Activated T-helper 17 cell treated with anti-CD3 and anti-CD28 coated beads, Interleukin-2, amount 50 U/mL, for 72 hours (primary cell): ENCODE results near the gene ADIPOR2. TPM values are rescaled to one million over a fixed set of nuclear protein-coding genes. Genes with fewer than 3 reads are reported as not detected.

Experiments
- ATAC-seq: fragments of 150-1000 bp; cut with Tn5 transposase; replicated peaks from 2 replicates; pipeline ENCODE4 v1.10.0; 2021; ENCODE audit warnings: mild to moderate bottlenecking, moderate library complexity
- H3K27ac Mint-ChIP-seq: one replicate; pipeline ENCODE4 v1.8.0; 2022; ENCODE audit warnings: mixed read lengths
- H3K27me3 Mint-ChIP-seq: one replicate; pipeline ENCODE4 v1.8.0; 2022; ENCODE audit warnings: mixed read lengths
- H3K36me3 Mint-ChIP-seq: one replicate; pipeline ENCODE4 v1.8.0; 2022; ENCODE audit warnings: low read depth, mild to moderate bottlenecking, mixed read lengths
- H3K4me1 Mint-ChIP-seq: one replicate; pipeline ENCODE4 v1.8.0; 2022; ENCODE audit warnings: mixed read lengths
- H3K4me3 Mint-ChIP-seq: one replicate; pipeline ENCODE4 v1.8.0; 2022; ENCODE audit warnings: mild to moderate bottlenecking, mixed read lengths
- H3K9me3 Mint-ChIP-seq: one replicate; pipeline ENCODE4 v1.8.0; 2022; ENCODE audit warnings: mixed read lengths
- total RNA-seq, 2 donors: library from RNA; stranded (reverse); gene quantifications; one replicate each; pipeline ENCODE4 v1.2.3, GENCODE V29; 2022

The ADIPOR2 gene
- total RNA-seq, 2 donors from 2014 or later: 40.0 to 52.9 TPM

GRCh38 chr12:1657688-1658087 is 33.2 kb upstream of the ADIPOR2 start:
- Mint-ChIP-seq H3K9me3 (no peaks in the 10 kb centered on the region), H3K27me3 (no peaks in the 10 kb centered on the region), H3K4me3 (no peak overlapping the region), H3K36me3 (no peaks in the 10 kb centered on the region), H3K4me1 (peaks cover 8% of the 10 kb centered on the region), H3K27ac (no peak overlapping the region)
- ATAC-seq: no peak

- Mint-ChIP-seq H3K9me3 (no peaks in the 10 kb centered on the region), H3K4me3 (peak overlapping the region; percentile 55), H3K4me1 (peaks cover 13% of the 10 kb centered on the region), H3K36me3 (no peaks in the 10 kb centered on the region), H3K27ac (peak overlapping the region; percentile 75), H3K27me3 (no peaks in the 10 kb centered on the region)
- peak; percentile 61 for ATAC-seq
Observed at GRCh38 chr12:1660304-1661187, 30.3 kb upstream of the ADIPOR2 start.

GRCh38 chr12:1661553-1662335 is 29.1 kb upstream of the ADIPOR2 start:
- H3K4me1 Mint-ChIP-seq: peaks cover 14% of the 10 kb centered on the region
- H3K4me3 Mint-ChIP-seq: peak overlapping the region; percentile 73
- no peaks in the 10 kb centered on the region for H3K27me3 Mint-ChIP-seq
- H3K9me3 Mint-ChIP-seq: peaks cover under 1% of the 10 kb centered on the region
- no peak overlapping the region for H3K27ac Mint-ChIP-seq
- ATAC-seq: peak; percentile 95
- H3K36me3 Mint-ChIP-seq: no peaks in the 10 kb centered on the region

GRCh38 chr12:1662761-1663439 is 28.0 kb upstream of the ADIPOR2 start:
- no peak for ATAC-seq
- H3K4me1 Mint-ChIP-seq: peaks cover 19% of the 10 kb centered on the region
- H3K27ac Mint-ChIP-seq: peak overlapping the region; percentile 82
- H3K4me3 Mint-ChIP-seq: peak overlapping the region; percentile 73
- peaks cover 3% of the 10 kb centered on the region for H3K9me3 Mint-ChIP-seq
- H3K36me3 Mint-ChIP-seq: no peaks in the 10 kb centered on the region
- H3K27me3 Mint-ChIP-seq: no peaks in the 10 kb centered on the region

GRCh38 chr12:1663440-1664132 is 27.3 kb upstream of the ADIPOR2 start:
- H3K27ac Mint-ChIP-seq: peak overlapping the region; percentile 82
- H3K36me3 Mint-ChIP-seq: no peaks in the 10 kb centered on the region
- H3K4me3 Mint-ChIP-seq: peak overlapping the region; percentile 73
- peaks cover 23% of the 10 kb centered on the region for H3K4me1 Mint-ChIP-seq
- peaks cover 3% of the 10 kb centered on the region for H3K9me3 Mint-ChIP-seq
- no peak for ATAC-seq
- no peaks in the 10 kb centered on the region for H3K27me3 Mint-ChIP-seq

- Mint-ChIP-seq H3K4me3 (no peak overlapping the region), H3K27ac (peak overlapping the region; percentile 0), H3K27me3 (no peaks in the 10 kb centered on the region), H3K9me3 (peaks cover 3% of the 10 kb centered on the region), H3K36me3 (no peaks in the 10 kb centered on the region), H3K4me1 (peaks cover 24% of the 10 kb centered on the region)
- no peak for ATAC-seq
Observed at GRCh38 chr12:1665366-1665765, 25.5 kb upstream of the ADIPOR2 start.

GRCh38 chr12:1666215-1666614 is 24.7 kb upstream of the ADIPOR2 start:
- H3K27me3 Mint-ChIP-seq: no peaks in the 10 kb centered on the region
- H3K4me3 Mint-ChIP-seq: peak overlapping the region; percentile 50
- H3K36me3 Mint-ChIP-seq: no peaks in the 10 kb centered on the region
- peaks cover 21% of the 10 kb centered on the region for H3K4me1 Mint-ChIP-seq
- H3K27ac Mint-ChIP-seq: peak overlapping the region; percentile 84
- peaks cover 3% of the 10 kb centered on the region for H3K9me3 Mint-ChIP-seq
- no peak for ATAC-seq

- Mint-ChIP-seq H3K27me3 (no peaks in the 10 kb centered on the region), H3K4me3 (peak overlapping the region; percentile 50), H3K4me1 (peaks cover 21% of the 10 kb centered on the region), H3K9me3 (peaks cover 3% of the 10 kb centered on the region), H3K27ac (peak overlapping the region; percentile 84), H3K36me3 (no peaks in the 10 kb centered on the region)
- ATAC-seq: no peak
Observed at GRCh38 chr12:1666685-1667162, 24.1 kb upstream of the ADIPOR2 start.

GRCh38 chr12:1668833-1669543 is 21.9 kb upstream of the ADIPOR2 start:
- Mint-ChIP-seq H3K9me3 (peaks cover 3% of the 10 kb centered on the region), H3K36me3 (no peaks in the 10 kb centered on the region), H3K27ac (peak overlapping the region; percentile 60), H3K4me3 (peak overlapping the region; percentile 50), H3K27me3 (no peaks in the 10 kb centered on the region), H3K4me1 (peaks cover 14% of the 10 kb centered on the region)
- no peak for ATAC-seq

- Mint-ChIP-seq H3K4me1 (peaks cover 14% of the 10 kb centered on the region), H3K9me3 (peaks cover 3% of the 10 kb centered on the region), H3K27ac (no peak overlapping the region), H3K4me3 (no peak overlapping the region), H3K27me3 (no peaks in the 10 kb centered on the region), H3K36me3 (no peaks in the 10 kb centered on the region)
- ATAC-seq: no peak
Observed at GRCh38 chr12:1670358-1671268, 20.3 kb upstream of the ADIPOR2 start.

GRCh38 chr12:1676043-1676442 is 14.8 kb upstream of the ADIPOR2 start:
- no peak overlapping the region for H3K27ac Mint-ChIP-seq
- no peaks in the 10 kb centered on the region for H3K4me1 Mint-ChIP-seq
- H3K36me3 Mint-ChIP-seq: no peaks in the 10 kb centered on the region
- no peaks in the 10 kb centered on the region for H3K27me3 Mint-ChIP-seq
- H3K4me3 Mint-ChIP-seq: no peak overlapping the region
- no peak for ATAC-seq
- H3K9me3 Mint-ChIP-seq: no peaks in the 10 kb centered on the region

- no peaks in the 10 kb centered on the region for H3K9me3 Mint-ChIP-seq
- no peak overlapping the region for H3K4me3 Mint-ChIP-seq
- no peak for ATAC-seq
- H3K36me3 Mint-ChIP-seq: no peaks in the 10 kb centered on the region
- H3K27me3 Mint-ChIP-seq: no peaks in the 10 kb centered on the region
- H3K4me1 Mint-ChIP-seq: no peaks in the 10 kb centered on the region
- no peak overlapping the region for H3K27ac Mint-ChIP-seq
Observed at GRCh38 chr12:1680804-1681492, 9.9 kb upstream of the ADIPOR2 start.
